Measurements from ENCODE around the gene TERB2. TPM values are rescaled to one million over a fixed set of nuclear protein-coding genes. Genes with fewer than 3 reads are reported as not detected.
A peak's percentile ranks its signal among the peaks of the same experiment; 100 is the strongest.
"Not testable (repeated sequence)": the region's sequence is repeated elsewhere in the genome, so short reads cannot be mapped to it uniquely, and the experiment has no call there.

The TERB2 gene
- total RNA-seq, 6 experiments from 2014 or later = not detected

GRCh38 chr15:45021348-45021747, 64.9 kb downstream of the TERB2 start:
- peak; percentile 13 for DNase-seq
- Mint-ChIP-seq H3K9me3 (no peaks in the 10 kb centered on the region), H3K27ac (no peak overlapping the region), H3K4me3 (peak overlapping the region; percentile 18; the same call in 1 of the 2 replicates), H3K27me3 (ENCODE audit: insufficient read depth) (peaks cover 20% of the 10 kb centered on the region), H3K4me1 (ENCODE audit: low read depth) (peaks cover 18% of the 10 kb centered on the region), H3K36me3 (ENCODE audit: low read depth) (no peaks in the 10 kb centered on the region)
- no peak for TF ChIP-seq CTCF (IDR thresholded peaks at IDR 0.05)

- Mint-ChIP-seq H3K36me3 (ENCODE audit: low read depth) (no peaks in the 10 kb centered on the region), H3K4me1 (ENCODE audit: low read depth) (peaks cover 18% of the 10 kb centered on the region), H3K4me3 (peak within 1 kb of the TSS; percentile 86), H3K27ac (peak within 1 kb of the TSS; percentile 84), H3K9me3 (no peaks in the 10 kb centered on the region), H3K27me3 (ENCODE audit: insufficient read depth) (peaks cover 21% of the 10 kb centered on the region)
- DNase-seq = peak; percentile 69
- TF ChIP-seq CTCF (IDR thresholded peaks at IDR 0.05) = no peak
Observed at GRCh38 chr15:45022871-45023658, 66.6 kb downstream of the TERB2 start, which contains the start of gene SORD. TSS of gene SORD (plus strand) at chr15:45023195. CDS start at chr15:45023284, 89 bp downstream.

- DNase-seq = no peak
- Mint-ChIP-seq H3K9me3 (no peaks in the 10 kb centered on the region), H3K27me3 (ENCODE audit: insufficient read depth) (peaks cover 14% of the 10 kb centered on the region), H3K4me3 (peak overlapping the region; percentile 86), H3K4me1 (ENCODE audit: low read depth) (peaks cover 18% of the 10 kb centered on the region), H3K27ac (peak overlapping the region; percentile 84), H3K36me3 (ENCODE audit: low read depth) (no peaks in the 10 kb centered on the region)
- no peak for TF ChIP-seq CTCF (IDR thresholded peaks at IDR 0.05)
Observed at GRCh38 chr15:45023659-45024225, 67.3 kb downstream of the TERB2 start.

GRCh38 chr15:45024649-45025048, 68.2 kb downstream of the TERB2 start:
- not testable (repeated sequence) for DNase-seq; H3K4me3 Mint-ChIP-seq; H3K36me3 Mint-ChIP-seq (ENCODE audit: low read depth); H3K27ac Mint-ChIP-seq; H3K9me3 Mint-ChIP-seq; H3K27me3 Mint-ChIP-seq (ENCODE audit: insufficient read depth)
- H3K4me1 Mint-ChIP-seq (ENCODE audit: low read depth) = peaks cover 18% of the 10 kb centered on the region

GRCh38 chr15:45025627-45026026, 69.1 kb downstream of the TERB2 start:
- H3K9me3 Mint-ChIP-seq; H3K27me3 Mint-ChIP-seq (ENCODE audit: insufficient read depth); H3K36me3 Mint-ChIP-seq (ENCODE audit: low read depth); DNase-seq; H3K4me3 Mint-ChIP-seq; H3K27ac Mint-ChIP-seq: not testable (repeated sequence)
- H3K4me1 Mint-ChIP-seq (ENCODE audit: low read depth) = peaks cover 18% of the 10 kb centered on the region

GRCh38 chr15:45026651-45027190, 70.2 kb downstream of the TERB2 start:
- H3K4me3 Mint-ChIP-seq = no peak overlapping the region
- H3K27me3 Mint-ChIP-seq (ENCODE audit: insufficient read depth) = peaks cover 4% of the 10 kb centered on the region
- peaks cover 11% of the 10 kb centered on the region for H3K4me1 Mint-ChIP-seq (ENCODE audit: low read depth)

More at GRCh38 chr15:45026651-45027190, 70.2 kb downstream of the TERB2 start:
- Mint-ChIP-seq H3K9me3 (no peaks in the 10 kb centered on the region), H3K27ac (no peak overlapping the region), H3K36me3 (ENCODE audit: low read depth) (no peaks in the 10 kb centered on the region)
- no peak for DNase-seq
- TF ChIP-seq CTCF (IDR thresholded peaks at IDR 0.05) = no peak

Measured in HFFc6 (cell line).